MM.1S (cell line): ENCODE measurements around the gene ZNF324.

Source experiments
- DNase-seq: peaks from one replicate; pipeline ENCODE4 v3.0.0-alpha.2; 2015
- H2AFZ ChIP-seq: fragments of 300-600 bp; sonication (generic); 2 replicates; pipeline ENCODE4 v1.6.0; 2016; ENCODE audit warnings: antibody characterized with exemption, low read length
- H3F3A ChIP-seq: fragments of 300-600 bp; sonication (generic); 2 replicates; pipeline ENCODE4 v1.6.1; 2016; ENCODE audit warnings: mild to moderate bottlenecking, antibody characterized with exemption, low read length, moderate library complexity, mixed read lengths; ENCODE audit not compliant: insufficient read depth
- H3K27ac ChIP-seq: fragments of 300-600 bp; sonication (generic); 2 replicates; pipeline ENCODE4 v1.5.1; 2016; ENCODE audit warnings: mild to moderate bottlenecking, low read length
- H3K27me3 ChIP-seq: fragments of 300-600 bp; sonication (generic); replicated peaks from 2 replicates; pipeline ENCODE4 v1.6.0; 2016; ENCODE audit warnings: low read length; ENCODE audit not compliant: insufficient read depth
- H3K36me3 ChIP-seq: fragments of 300-600 bp; sonication (generic); replicated peaks from 2 replicates; pipeline ENCODE4 v1.6.1; 2016; ENCODE audit warnings: mild to moderate bottlenecking, low read length, mixed read lengths; ENCODE audit not compliant: insufficient read depth
- H3K4me1 ChIP-seq: fragments of 300-600 bp; sonication (generic); 2 replicates; pipeline ENCODE4 v1.6.1; 2016; ENCODE audit warnings: low read length, mixed read lengths
- H3K4me2 ChIP-seq: fragments of 300-600 bp; sonication (generic); 2 replicates; pipeline ENCODE4 v1.6.0; 2016; ENCODE audit warnings: low read depth, low read length
- H3K4me3 ChIP-seq: fragments of 300-600 bp; sonication (generic); 2 replicates; pipeline ENCODE4 v1.5.1; 2016; ENCODE audit warnings: low read length, mixed read lengths
- H3K79me2 ChIP-seq: fragments of 300-600 bp; sonication (generic); 2 replicates; pipeline ENCODE4 v1.6.1; 2016; ENCODE audit warnings: mixed run types, low read length, mixed read lengths
- H3K9ac ChIP-seq: fragments of 300-600 bp; sonication (generic); 2 replicates; pipeline ENCODE4 v1.6.1; 2016; ENCODE audit warnings: low read length, mixed read lengths
- H3K9me2 ChIP-seq: fragments of 300-600 bp; sonication (generic); replicated peaks from 2 replicates; pipeline ENCODE4 v1.6.1; 2016; ENCODE audit warnings: mild to moderate bottlenecking, low read length, mixed read lengths; ENCODE audit not compliant: insufficient read depth
- H3K9me3 ChIP-seq: fragments of 300-600 bp; sonication (generic); replicated peaks from 2 replicates; pipeline ENCODE4 v1.6.1; 2016; ENCODE audit warnings: mild to moderate bottlenecking, low read length, mixed read lengths; ENCODE audit not compliant: insufficient read depth
- H4K20me1 ChIP-seq: fragments of 300-600 bp; sonication (generic); 2 replicates; pipeline ENCODE4 v1.6.1; 2016; ENCODE audit warnings: mild to moderate bottlenecking, low read length, moderate library complexity, mixed read lengths; ENCODE audit not compliant: insufficient read depth
- EZH2 ChIP-seq: fragments of 300-600 bp; sonication (generic); optimal IDR thresholded peaks from 2 replicates; pipeline ENCODE3; 2017; ENCODE audit warnings: low read depth, mild to moderate bottlenecking, antibody characterized with exemption, low read length, mixed read lengths
- EZH2phosphoT487 ChIP-seq: fragments of 300-600 bp; sonication (generic); IDR thresholded peaks from 2 replicates; pipeline ENCODE4 v1.6.1; 2018; ENCODE audit warnings: antibody characterized with exemption, low read length
- TF ChIP-seq, protein P1 (sequence below): fragments of 300-600 bp; sonication (generic); IDR thresholded peaks from 2 replicates; pipeline ENCODE4 v1.5.1; 2016; ENCODE audit warnings: antibody characterized with exemption, low read length, mixed read lengths

Gene ZNF324

DNA sequence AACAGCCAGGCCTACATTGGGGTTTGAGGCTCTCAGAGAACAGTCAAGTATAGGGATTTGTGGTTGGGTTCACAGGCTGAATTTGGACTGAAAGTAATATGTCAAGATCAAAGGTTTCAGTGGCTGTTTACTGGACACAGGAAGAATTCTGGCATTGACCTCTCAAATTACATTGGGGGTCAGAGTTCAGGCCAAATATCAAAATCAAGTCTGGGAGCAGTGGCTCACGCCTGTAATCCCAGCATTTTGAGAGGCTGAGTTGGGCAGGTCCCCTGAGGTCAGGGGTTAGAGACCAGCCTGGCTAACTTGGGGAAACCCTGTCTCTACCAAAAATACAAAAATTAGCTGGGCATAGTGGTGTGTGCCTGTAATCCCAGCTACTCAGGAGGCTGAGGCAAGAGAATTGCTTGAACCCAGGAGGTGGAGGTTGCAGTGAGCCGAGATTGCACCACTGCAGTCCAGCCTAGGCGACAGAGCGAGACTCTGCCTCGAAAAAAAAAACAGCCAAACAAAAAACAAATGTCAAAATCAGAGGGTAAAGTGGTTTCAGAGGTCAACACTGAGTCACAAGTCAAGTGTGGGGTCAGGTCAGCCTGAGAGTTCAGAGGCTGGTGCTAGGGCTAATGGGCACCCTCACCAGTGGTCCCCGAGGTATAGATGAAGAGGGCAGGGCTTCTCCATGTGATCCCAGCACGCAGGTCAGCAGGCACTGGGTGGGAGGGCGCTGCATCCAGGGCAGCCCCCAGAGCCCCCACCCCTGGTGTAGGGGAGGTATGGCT is 43.4 kb downstream of the ZNF324 start:
- Histone ChIP-seq H3K27me3 (no peaks in the 10 kb centered on the region), H4K20me1 (no peaks in the 10 kb centered on the region), H2AFZ (no peak overlapping the region), H3K9me2 (no peaks in the 10 kb centered on the region), H3K4me3 (no peak overlapping the region), H3K36me3 (no peaks in the 10 kb centered on the region), H3K9ac (no peak overlapping the region), H3K4me2 (no peak overlapping the region), H3F3A (no peaks in the 10 kb centered on the region), H3K79me2 (no peaks in the 10 kb centered on the region), H3K9me3 (no peaks in the 10 kb centered on the region), H3K27ac (no peak overlapping the region), H3K4me1 (no peaks in the 10 kb centered on the region)
- TF ChIP-seq EZH2phosphoT487 (no peak), EZH2 (no peak)
- TF ChIP-seq, protein P1, sequence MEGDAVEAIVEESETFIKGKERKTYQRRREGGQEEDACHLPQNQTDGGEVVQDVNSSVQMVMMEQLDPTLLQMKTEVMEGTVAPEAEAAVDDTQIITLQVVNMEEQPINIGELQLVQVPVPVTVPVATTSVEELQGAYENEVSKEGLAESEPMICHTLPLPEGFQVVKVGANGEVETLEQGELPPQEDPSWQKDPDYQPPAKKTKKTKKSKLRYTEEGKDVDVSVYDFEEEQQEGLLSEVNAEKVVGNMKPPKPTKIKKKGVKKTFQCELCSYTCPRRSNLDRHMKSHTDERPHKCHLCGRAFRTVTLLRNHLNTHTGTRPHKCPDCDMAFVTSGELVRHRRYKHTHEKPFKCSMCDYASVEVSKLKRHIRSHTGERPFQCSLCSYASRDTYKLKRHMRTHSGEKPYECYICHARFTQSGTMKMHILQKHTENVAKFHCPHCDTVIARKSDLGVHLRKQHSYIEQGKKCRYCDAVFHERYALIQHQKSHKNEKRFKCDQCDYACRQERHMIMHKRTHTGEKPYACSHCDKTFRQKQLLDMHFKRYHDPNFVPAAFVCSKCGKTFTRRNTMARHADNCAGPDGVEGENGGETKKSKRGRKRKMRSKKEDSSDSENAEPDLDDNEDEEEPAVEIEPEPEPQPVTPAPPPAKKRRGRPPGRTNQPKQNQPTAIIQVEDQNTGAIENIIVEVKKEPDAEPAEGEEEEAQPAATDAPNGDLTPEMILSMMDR, result no peak
- DNase-seq, result no peak

- Histone ChIP-seq H3K9me2 (no peaks in the 10 kb centered on the region), H3K4me3 (no peak within 1 kb of the TSS), H3F3A (no peaks in the 10 kb centered on the region), H4K20me1 (no peaks in the 10 kb centered on the region), H3K27ac (no peak within 1 kb of the TSS), H3K27me3 (no peaks in the 10 kb centered on the region), H3K9me3 (no peaks in the 10 kb centered on the region), H3K4me2 (no peak within 1 kb of the TSS), H3K79me2 (no peaks in the 10 kb centered on the region), H3K36me3 (no peaks in the 10 kb centered on the region), H3K4me1 (no peaks in the 10 kb centered on the region), H2AFZ (no peak within 1 kb of the TSS), H3K9ac (no peak within 1 kb of the TSS)
- no peak for TF ChIP-seq EZH2
- TF ChIP-seq, protein P1, result no peak
- no peak for TF ChIP-seq EZH2phosphoT487
- DNase-seq, result no peak
Measured at GRCh38 chr19:58511353-58512208, 44.7 kb downstream of the ZNF324 start, which contains the start of gene SLC27A5. Gene SLC27A5 (minus strand): TSS chr19:58511992. CDS start chr19:58511955, 37 bp downstream.

GRCh38 chr19:58513213-58513693 is 46.4 kb downstream of the ZNF324 start:
- H3K9ac ChIP-seq, result no peak overlapping the region
- no peak overlapping the region for H2AFZ ChIP-seq
- TF ChIP-seq EZH2 (no peak), EZH2phosphoT487 (no peak)
- TF ChIP-seq, protein P1, result no peak
- H3K9me2 ChIP-seq, result no peaks in the 10 kb centered on the region
- H3K79me2 ChIP-seq, result peaks cover 3% of the 10 kb centered on the region
- H3K4me3 ChIP-seq, result no peak overlapping the region
- H3K9me3 ChIP-seq, result no peaks in the 10 kb centered on the region
- no peaks in the 10 kb centered on the region for H3K36me3 ChIP-seq
- H3F3A ChIP-seq, result no peaks in the 10 kb centered on the region
- H3K27ac ChIP-seq, result no peak overlapping the region
- no peak for DNase-seq
- H4K20me1 ChIP-seq, result no peaks in the 10 kb centered on the region
- no peaks in the 10 kb centered on the region for H3K4me1 ChIP-seq
- H3K4me2 ChIP-seq, result no peak overlapping the region
- no peaks in the 10 kb centered on the region for H3K27me3 ChIP-seq
